ENCODE results near the gene SINHCAF. TPM values are rescaled to one million over a fixed set of nuclear protein-coding genes. Genes with fewer than 3 reads are reported as not detected.

Gene SINHCAF
- total and polyA plus RNA-seq, 4 donors: 2.3 to 10.3 (median 4.9) TPM

- TF ChIP-seq FOXA2 (IDR thresholded peaks at IDR 0.05) (no peak), EGR1 (IDR thresholded peaks at IDR 0.05; ENCODE audit: low read depth in 2 of 2) (no peak), YY1 (IDR thresholded peaks at IDR 0.05) (no peak), REST (IDR thresholded peaks at IDR 0.05) (no peak), HNF4G (IDR thresholded peaks at IDR 0.05) (no peak), CTCF (IDR thresholded peaks at IDR 0.05; ENCODE audit: low read depth, low read length, missing input control) (no peak), HNF4A (conservative IDR thresholded peaks at IDR 0.05) (no peak), RAD21 (IDR thresholded peaks at IDR 0.05) (no peak), RXRA (IDR thresholded peaks at IDR 0.05) (no peak), TAF1 (conservative IDR thresholded peaks at IDR 0.05) (no peak), SP1 (IDR thresholded peaks at IDR 0.05) (no peak), JUND (IDR thresholded peaks at IDR 0.05) (no peak), FOXA1 (IDR thresholded peaks at IDR 0.05) (no peak), ATF3 (IDR thresholded peaks at IDR 0.05) (no peak), NR2F2 (IDR thresholded peaks at IDR 0.05) (no peak), MAX (IDR thresholded peaks at IDR 0.05) (no peak), ZBTB33 (IDR thresholded peaks at IDR 0.05) (no peak), GABPA (IDR thresholded peaks at IDR 0.05 in 1 of 2, conservative IDR thresholded peaks at IDR 0.05 in 1 of 2) (no peak)
- peak; percentile 20 for DNase-seq (ENCODE audit: low spot score)
- Histone ChIP-seq H3K27ac (ENCODE audit: low read depth in 1 of 2, low read length in 2 of 2) (no peak overlapping the region), H3K9ac (ENCODE audit: low read depth in 1 of 2, low read length in 2 of 2) (no peak overlapping the region), H3K4me1 (ENCODE audit: control insufficient read depth in 4 of 4, insufficient read depth in 4 of 4, low read length in 3 of 4) (peaks cover 0 to 15% (median 4%) of the 10 kb centered on the region in 4 donors), H3K4me3 (ENCODE audit: low read depth in 1 of 3, low read length in 3 of 3) (no peak overlapping the region), H3K27me3 (ENCODE audit: control insufficient read depth in 4 of 4, insufficient read depth in 4 of 4, low read length in 3 of 4) (no peaks in the 10 kb centered on the region), H3K9me3 (ENCODE audit: control insufficient read depth in 4 of 4, low read length in 3 of 4) (no peaks in the 10 kb centered on the region), H3K36me3 (ENCODE audit: control insufficient read depth in 4 of 4, insufficient read depth in 3 of 4, low read depth in 1 of 4, low read length in 3 of 4) (no peaks in the 10 kb centered on the region)
- 82% methylated on average over 14 of the region's 14 CpGs for WGBS
Measured at GRCh38 chr12:31234053-31234840, 91.7 kb downstream of the SINHCAF start.

Measured in liver (tissue), 9 donors.